Measurements from ENCODE around the gene PITX1.

- TF ChIP-seq, protein P1, sequence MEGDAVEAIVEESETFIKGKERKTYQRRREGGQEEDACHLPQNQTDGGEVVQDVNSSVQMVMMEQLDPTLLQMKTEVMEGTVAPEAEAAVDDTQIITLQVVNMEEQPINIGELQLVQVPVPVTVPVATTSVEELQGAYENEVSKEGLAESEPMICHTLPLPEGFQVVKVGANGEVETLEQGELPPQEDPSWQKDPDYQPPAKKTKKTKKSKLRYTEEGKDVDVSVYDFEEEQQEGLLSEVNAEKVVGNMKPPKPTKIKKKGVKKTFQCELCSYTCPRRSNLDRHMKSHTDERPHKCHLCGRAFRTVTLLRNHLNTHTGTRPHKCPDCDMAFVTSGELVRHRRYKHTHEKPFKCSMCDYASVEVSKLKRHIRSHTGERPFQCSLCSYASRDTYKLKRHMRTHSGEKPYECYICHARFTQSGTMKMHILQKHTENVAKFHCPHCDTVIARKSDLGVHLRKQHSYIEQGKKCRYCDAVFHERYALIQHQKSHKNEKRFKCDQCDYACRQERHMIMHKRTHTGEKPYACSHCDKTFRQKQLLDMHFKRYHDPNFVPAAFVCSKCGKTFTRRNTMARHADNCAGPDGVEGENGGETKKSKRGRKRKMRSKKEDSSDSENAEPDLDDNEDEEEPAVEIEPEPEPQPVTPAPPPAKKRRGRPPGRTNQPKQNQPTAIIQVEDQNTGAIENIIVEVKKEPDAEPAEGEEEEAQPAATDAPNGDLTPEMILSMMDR (IDR thresholded peaks at IDR 0.05; ENCODE audit: extremely low read depth in 1 of 2, insufficient read depth in 1 of 2, low read depth in 1 of 2, low read length in 2 of 2), result no peak
- TF ChIP-seq POLR2AphosphoS5 (IDR thresholded peaks at IDR 0.05; ENCODE audit: insufficient read depth, low read depth, low read length) (no peak), JUN (IDR thresholded peaks at IDR 0.05; ENCODE audit: borderline replicate concordance, insufficient read depth, insufficient read length, low read depth) (no peak), POLR2A (IDR thresholded peaks at IDR 0.05; ENCODE audit: low read depth, low read length) (no peak), EZH2 (IDR thresholded peaks at IDR 0.05; ENCODE audit: borderline replicate concordance, low read depth, low read length, severe bottlenecking) (no peak), MYC (IDR thresholded peaks at IDR 0.05; ENCODE audit: low read depth, low read length) (no peak), MAX (IDR thresholded peaks at IDR 0.05; ENCODE audit: insufficient read depth, insufficient read length) (no peak)
Observed at GRCh38 chr5:135025730-135026644, 8.0 kb downstream of the PITX1 start.
